GM21526 (cell line): ENCODE measurements around the gene RBFOX2.
"Not testable (repeated sequence)": the region's sequence is repeated elsewhere in the genome, so short reads cannot be mapped to it uniquely, and the experiment has no call there.

Experiments
- ATAC-seq: cut with Tn5 transposase; IDR thresholded peaks from one replicate; pipeline ENCODE4 v1.9.1; 2021; ENCODE audit warnings: moderate library complexity; ENCODE audit not compliant: unreplicated experiment, low FRiP score

The RBFOX2 gene

DNA sequence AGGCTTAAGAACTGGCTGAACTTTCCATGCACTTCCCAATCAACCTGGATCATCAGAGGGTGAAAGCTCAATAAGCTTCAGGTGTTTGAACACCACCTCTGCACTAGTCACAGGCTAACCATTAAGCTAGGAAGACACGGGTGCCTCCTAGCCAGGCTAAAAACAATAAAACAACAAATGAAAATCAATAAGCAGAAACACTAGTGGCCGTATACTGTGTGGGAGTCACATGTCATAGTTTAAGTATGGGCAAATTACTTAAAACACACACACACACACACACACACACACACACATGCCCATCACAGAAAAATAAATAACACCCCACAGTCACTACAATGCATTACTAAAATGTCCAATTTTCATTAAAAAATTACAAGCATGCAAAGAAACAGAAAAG, 225.7 kb downstream of the RBFOX2 start:
- ATAC-seq: no peak

DNA sequence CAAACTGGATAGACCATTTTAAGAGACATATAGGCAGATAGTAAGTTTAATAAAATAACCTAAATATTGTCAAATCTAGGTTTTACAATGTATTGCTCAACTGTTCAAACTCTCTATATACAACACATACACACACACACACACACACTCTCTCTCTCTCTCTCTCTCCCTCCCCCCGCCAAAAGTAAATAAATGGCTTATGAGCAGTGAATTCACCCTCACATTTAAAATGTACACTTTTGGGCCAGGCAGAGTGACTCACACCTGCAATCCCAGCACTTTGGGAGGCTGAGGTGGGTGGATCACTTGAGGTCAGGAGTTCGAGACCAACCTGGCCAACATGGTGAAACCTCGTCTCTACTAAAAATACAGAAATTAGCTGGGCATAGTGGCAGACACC, 227.3 kb downstream of the RBFOX2 start:
- not testable (repeated sequence) for ATAC-seq

DNA sequence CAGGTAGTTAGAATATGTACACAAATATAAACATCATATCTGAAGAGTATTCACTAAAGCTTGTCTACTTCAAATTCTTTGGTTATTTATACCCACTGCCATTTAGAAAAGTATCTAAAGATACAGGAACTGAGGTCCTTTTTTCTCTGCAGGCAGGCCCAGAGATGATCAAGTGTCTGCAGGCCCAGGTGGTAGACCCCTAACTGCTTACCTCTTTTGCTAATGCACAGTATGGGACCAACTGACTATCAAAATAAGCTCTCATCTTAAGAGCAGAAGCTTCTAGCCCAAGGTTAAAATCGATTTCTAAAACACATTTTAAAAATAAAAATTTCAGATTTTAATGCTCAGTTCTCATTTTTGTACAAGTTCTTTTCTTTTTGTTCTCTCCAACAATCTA, 229.5 kb downstream of the RBFOX2 start:
- ATAC-seq: no peak

DNA sequence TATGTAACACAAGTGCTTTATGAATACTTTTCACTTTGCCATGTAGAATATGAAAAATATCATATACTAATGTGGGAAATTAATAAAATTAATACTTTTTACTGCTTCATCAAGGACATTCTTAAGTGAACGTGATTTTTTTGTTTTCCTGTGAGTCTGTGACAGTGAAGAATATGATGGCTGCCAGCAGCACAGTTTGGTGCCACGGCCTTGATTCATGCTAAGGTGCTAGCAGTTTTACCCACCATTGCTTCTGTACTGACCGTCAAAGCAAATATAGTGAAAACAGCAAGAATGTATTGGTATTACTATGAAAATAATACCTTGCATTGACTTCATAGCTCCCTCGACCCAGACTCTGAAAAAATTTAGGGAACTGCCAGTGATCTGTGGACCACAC, 231.2 kb downstream of the RBFOX2 start:
- ATAC-seq: no peak

DNA sequence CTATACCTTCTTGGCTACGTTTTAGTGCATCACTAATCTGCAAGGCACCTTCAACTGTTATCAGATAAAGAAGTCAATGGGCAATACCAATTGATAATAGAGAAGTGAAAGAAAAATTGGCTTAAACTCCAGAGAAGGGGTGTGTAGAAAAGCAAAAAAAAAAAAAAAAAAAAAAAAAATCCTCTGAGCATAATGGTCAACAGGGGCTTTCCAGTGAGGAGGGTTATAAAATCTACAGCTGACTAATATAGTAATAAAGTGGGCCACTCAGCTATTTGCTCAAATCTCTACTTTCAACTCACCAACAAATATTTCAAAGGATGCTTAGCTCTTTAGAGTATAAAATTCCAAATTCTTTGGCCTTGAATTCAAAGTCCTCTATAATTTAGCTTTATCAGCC, 233.1 kb downstream of the RBFOX2 start:
- ATAC-seq: no peak

DNA sequence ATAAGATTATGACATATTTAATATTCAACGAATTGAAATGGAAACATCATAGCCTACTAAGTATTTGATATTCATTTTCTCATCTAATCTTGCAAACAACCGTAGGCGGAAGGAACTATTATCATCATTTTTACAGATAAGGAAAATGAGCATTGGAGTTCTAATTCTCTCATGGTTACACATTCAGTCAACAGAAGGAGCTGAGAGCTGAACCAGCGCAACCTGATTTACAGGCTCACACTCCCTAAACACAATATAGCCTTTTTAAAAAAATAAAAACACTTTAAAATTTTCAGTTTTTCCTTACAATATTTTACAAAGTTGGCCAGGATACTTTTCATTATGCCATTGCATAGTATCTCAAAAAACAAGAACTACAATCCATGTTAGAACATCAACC, 236.1 kb downstream of the RBFOX2 start:
- no peak for ATAC-seq

DNA sequence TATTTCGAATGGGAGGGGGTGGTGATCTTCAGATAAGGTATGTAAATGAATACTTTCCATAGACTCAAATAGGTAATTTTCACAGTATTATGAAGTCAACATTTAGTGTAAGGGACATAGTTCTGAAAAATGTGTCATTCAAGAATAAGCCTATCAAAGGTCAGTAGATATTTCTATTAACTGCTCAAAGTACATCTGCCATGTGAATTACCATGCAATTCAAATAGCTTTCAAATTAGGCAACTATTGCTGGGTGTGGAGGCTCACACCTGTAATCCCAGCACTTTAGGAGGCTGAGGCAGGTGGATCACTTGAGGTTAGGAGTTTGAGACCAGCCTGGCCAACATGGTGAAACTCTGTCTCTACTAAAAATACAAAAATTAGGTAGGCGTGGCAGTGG, 236.8 kb downstream of the RBFOX2 start:
- not testable (repeated sequence) for ATAC-seq

DNA sequence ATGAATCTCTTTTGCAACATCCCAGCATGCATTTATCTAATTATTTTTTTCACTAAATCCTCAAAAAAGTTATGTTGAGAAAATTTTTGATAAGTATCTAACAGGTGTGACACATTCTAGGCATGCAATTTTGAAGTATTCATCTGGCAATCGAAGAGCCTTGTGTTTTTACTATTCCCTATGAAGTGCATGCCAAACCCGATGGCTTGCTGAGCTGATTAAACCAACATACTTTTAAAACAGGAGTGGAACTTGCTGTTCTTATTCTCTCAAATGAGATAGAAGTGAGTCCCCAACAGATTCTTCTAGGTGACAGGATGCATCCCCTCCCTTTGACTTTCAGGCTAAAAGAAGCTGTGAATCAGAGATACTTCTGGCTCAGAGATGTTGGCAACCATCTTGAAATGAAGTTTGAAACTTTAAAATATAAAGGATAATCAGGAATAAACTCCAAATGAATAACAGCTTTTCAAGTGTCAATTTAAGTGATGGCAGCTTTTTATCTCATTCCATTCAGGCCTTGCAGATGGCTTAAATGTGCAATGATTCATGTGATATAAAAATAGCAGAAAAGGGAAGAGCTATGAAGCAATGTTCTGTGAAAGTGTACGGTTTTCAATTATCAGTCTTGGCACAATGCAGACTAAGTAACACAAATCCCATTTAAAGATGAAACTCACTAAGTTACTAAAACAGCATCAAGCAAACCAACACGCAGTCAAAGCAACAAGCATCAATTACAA, 243.3 kb downstream of the RBFOX2 start:
- no peak for ATAC-seq

DNA sequence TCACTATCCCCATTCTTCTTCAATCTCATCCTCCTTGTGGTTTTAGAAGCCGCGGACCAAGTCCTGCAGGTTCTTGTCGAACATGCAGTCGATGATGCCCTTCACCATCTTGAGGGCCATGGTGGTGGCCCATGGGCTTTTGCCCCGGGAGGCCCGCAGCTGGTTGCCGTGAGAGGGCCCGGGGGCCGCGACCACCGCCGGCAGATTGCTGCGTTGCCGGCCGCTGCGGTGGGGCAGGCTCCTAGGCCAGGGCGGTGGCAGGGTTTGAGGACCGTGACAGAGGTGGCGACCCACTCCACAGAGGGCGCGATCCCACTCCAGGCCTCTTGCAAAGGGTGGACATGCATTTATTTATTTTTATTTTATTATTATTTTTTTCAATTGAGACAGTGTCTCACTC, 244.0 kb downstream of the RBFOX2 start:
- no peak for ATAC-seq

DNA sequence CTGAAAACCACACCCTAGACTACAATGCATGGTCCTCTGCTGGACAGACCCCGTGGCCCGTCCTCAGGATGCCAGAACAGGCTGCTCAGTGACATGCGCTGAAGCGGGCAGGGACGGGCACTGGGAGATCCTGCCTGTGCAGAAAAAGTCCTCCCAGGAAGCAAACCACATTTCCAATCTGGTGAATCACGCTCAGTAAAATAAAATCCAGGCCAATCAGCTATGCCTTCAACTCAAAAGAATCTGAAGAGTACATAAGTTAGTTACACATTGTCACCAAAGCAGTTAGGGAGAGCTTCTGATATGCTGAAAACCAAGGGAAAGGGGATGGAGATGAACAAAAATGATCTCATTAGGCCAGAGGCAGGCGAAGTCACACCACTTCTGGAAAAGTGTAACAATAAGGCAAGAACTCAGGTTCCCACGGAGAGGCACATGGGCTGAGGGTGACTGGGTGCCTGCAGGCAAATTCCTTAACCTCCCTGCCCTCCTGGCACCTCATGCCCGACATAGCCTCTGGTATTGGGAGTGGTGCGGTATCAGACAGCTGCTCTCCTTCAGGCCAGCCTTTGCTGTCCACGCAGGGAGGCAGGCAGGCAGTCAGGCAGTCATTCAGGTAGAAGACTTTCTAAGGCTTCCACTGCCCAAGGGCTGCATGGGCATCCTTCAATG, 244.5 kb downstream of the RBFOX2 start:
- ATAC-seq: no peak

DNA sequence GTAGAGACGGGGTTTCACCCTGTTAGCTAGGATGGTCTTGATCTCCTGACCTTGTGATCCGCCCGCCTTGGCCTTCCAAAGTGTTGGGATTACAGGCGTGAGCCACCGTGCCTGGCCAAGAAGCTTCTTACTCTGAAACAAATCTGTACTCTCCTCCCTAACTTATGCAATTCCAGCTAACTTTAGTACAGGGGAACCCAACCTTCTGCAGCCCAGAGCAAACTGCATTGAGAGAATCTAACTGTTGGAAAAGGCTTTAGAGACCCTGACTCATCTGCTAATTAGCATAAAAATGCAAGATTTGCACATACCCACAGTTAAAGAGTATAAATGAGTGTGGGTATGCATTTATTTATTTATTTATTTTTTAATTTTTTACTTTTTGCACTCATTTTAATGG, 246.1 kb downstream of the RBFOX2 start:
- ATAC-seq: no peak

DNA sequence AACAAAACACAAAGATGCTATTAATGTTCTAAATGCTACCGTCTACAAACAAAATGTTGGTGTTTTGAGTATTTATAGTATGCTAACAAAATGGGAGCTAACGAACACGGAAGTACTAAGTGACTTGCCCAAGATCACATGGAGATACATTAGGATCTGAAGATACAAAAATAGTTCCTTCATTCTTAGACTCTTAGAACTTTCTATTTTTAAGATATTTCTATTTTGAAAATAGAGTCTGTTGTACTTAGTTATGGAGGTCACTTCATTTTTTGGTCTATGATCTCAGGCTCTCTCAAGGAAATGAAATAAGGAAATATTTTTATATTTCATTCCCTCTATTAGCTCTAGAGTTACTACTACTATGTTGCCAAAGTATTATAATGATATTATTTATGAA, 246.7 kb downstream of the RBFOX2 start:
- no peak for ATAC-seq

DNA sequence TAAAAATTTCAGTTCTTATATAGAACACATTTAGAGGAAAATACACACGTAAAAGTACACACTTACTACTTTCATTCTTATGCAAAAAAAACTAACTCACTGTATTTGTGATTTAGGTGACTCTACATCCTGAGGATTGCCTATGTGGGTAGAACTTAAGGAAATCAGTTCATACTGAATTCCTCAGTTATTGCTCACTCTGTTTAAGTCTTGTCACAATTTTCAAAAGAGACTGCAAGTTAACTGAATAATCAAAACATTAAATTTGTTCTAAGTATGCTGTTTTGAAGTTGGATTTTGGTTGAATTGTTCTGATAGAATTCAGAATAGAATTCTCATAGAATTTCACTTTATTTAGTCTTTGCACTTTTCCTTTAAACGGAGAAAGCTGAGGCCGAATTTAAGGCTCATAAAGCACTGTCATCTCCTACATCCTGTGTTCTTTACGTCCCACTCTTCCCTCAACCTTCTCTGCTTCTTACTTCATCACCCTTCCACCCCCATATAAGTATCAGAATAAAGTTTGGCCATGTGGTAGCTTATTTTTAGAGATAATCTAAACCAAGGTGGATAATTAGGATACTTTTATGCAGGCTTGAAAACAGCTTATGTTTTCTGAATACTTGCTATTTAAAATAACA, 251.2 kb downstream of the RBFOX2 start:
- no peak for ATAC-seq

DNA sequence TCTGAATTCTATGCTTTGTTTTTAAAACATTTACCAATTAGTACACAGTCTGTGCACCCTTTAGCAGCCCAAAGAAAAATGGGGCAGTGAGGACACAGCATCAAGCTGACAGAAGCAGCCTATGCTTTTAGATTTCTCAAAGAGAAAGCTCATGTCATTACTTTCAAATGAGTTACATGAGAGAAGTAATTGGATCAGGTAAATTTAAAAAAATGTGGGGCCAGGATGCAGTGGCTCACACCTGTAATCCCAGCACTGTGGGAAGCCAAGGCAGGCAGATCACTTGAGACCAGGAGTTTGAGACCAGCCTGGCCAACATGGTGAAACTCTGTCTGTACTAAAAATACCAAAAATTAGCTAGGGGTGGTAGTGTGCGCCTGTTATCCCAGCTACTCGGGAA, 253.3 kb downstream of the RBFOX2 start:
- ATAC-seq: no peak

DNA sequence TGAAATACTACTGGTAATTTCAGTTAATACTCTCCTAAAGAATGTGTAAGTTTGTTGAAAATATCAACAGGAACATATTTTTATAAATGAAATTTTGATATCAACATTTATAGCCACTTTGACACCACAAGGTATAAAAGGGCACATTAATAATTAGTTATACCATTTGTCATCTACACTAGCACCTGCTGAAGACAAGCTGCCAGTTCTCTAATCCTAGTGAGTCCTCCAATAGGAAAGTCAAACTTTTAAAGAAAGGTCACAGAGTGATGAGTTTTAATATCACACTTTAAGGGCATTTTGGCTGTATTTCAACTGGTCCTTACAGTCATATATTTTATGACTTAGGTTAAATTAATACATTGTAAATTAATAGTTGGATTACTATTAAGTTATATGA, 258.6 kb downstream of the RBFOX2 start:
- no peak for ATAC-seq

DNA sequence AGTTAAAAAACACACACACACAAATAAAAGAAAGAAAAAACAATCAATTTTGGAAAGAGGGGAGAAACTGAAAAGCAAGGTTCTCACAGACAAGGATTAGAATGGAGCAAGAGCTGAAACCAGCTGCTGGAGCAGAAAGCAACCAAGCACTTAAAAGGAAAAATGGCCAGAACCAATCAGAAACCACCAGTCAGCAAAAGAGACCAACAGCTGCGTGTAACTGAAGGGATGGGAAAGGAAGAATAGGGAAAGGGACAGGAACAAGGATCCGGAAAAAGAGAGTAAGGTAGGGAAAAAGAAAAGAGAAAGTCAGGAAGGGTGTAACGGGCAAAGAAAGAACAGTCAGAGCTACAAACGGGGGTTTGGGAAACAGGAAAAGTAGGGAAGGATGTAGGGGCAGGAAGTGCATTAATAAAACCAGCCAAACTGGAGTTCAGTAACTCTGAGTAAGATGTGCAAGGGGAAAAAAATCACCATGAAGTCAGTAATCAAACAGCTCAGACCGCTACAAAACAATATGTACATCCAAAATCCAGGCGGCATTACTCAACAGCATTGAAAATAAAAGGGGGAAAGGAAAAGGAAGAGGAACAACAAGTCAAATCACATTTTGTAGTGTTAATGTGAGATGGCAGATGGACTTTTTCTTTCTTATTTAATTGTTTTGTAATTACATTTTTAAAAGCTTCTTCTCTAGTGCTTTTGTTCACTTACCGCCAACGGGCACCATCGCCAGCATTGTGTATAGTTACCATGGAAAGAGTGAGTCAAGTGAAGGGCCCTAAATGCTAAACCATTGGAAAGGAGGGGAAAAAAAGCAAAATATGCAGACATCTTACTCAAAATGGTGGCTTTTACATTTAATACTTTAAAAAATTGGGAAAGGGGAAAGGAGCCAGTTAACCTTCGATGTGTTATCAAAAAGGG, 261.7 kb downstream of the RBFOX2 start:
- ATAC-seq: no peak

DNA sequence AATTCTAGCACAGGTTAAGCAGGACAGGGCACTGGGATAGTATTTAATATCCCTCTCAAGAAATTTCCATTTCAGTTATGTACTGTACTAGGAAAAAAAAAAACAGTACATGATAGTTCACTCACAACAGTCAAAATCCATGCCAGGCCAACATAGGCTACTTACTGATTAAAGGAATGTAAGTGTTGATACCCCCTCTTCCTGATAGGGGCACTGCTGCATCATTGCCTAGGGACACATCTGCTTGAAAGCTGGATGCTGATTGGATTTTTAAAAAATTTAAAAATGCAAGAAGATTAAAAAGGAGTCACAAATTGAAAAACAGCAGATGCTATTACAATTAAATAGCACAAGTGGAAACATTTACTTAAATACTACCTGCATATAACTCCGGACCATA, 267.6 kb downstream of the RBFOX2 start:
- no peak for ATAC-seq

DNA sequence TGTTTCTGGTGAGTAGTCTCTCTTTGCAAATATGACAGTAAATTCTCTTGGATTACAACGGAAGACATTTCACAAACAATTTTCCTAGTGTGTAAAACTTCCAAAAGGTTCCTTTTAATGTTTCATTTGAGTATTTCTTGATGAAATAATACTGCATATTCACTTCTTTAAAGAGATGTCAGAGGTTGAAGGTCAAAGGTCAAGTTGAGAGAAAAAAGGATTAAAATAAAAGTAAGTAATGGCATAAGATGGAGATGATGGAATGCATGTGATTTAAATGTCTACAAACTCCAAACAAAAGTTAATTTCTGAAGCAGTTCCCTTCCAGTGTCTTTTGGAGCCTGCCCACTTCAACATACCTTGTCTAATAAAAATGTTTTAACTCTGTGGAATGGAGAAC, 270.2 kb downstream of the RBFOX2 start:
- no peak for ATAC-seq

DNA sequence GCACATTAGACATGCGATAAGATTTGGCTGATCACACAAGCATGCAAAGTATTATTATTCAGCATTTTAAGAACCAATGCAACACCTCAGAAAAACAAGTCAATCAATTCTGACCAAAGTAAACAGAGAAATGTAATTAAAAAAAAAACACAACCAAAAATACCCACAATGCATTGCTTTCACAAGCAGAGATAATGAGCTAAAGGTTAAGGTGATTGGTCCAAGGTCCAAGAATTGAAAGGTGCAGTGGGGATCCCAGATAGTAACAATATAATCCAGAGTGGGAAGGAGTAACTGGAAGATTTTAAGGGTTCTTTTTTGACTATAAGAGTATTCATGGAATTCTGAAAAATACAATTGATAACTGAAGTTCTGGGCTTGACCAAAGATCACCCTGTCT, 271.9 kb downstream of the RBFOX2 start:
- ATAC-seq: no peak

DNA sequence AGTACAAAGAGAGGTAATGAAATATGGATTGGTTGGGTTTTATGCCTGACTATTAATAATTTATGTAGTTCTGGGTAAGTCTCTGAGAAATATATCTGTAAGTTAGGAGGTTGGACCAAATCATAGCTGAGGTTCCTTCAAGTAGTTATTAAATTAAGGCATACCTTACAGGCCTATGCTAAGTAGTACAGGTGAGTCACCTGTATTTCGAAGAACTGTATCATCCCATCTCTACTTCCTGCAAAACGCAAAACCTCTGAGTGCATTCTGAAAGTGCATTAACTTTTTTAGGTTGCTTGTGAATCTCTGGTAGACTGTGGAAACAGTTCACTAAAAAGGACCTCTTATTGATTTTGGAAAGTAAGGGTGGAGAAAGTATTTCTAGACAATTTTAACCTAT, 273.9 kb downstream of the RBFOX2 start:
- no peak for ATAC-seq

DNA sequence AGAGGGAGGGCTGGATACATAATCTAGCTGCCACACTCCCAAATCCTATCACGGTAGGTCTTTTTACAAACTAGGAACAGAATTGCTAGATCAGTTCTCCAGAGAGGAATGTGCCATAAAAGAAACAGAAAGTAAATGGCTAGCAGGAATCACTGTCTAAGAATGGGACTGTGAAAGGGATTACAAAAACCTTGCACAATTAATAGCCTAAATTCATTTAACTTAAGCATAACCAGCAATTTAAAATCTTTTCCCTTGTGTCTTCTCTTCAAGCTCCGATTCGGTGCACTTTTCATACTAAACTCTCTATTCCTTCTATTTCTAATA, 275.8 kb downstream of the RBFOX2 start:
- ATAC-seq: no peak
